ENCODE data around the gene TRAPPC5.
A peak's percentile ranks its signal among the peaks of the same experiment; 100 is the strongest.

The TRAPPC5 gene

DNA sequence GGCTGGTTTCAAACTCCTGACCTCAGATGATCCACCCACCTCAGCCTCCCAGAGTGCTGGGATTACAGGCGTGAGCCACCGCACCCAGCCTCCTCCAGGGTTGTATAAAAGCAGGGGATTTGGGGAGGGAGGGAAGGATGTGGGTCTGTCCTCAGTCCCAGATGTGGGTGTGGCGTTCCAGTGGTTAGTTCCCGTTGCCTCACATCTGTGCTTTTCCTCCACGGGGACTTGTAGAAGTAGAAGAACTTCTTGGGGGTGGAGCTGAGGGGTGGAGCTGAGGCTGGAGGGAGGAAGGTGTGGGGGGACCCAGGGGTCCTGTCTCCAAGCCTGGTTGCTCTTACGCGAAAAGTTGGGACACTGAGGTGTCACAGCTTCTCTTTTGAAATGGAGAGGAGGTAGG is 4.3 kb upstream of the TRAPPC5 start:
- no peak for DNase-seq (ENCODE audit: low read depth)

DNA sequence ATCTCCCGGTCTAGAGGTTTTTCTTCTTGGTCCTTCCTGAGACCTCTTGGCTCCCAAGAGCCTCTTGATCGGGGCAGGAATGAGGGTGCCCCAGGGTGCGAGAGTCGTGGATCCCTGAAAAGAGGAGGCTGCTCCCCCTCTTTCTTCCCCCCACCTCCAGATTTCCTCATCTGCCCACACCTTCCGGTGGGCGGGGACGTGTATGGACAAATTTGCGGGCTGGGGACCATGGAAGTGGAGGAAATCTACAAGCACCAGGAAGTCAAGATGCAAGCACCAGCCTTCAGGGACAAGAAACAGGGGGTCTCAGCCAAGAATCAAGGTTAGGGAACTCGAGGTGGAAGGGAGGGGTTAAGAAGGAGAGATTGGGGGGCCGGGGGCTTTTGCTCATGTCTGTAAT is 3.8 kb upstream of the TRAPPC5 start, which contains the start of gene MCEMP1:
TSS of gene MCEMP1 (plus strand) at position 237 of the 400 bp plus-strand sequence. CDS start at position 268, 31 bp downstream.
- DNase-seq (ENCODE audit: low read depth): no peak

DNA sequence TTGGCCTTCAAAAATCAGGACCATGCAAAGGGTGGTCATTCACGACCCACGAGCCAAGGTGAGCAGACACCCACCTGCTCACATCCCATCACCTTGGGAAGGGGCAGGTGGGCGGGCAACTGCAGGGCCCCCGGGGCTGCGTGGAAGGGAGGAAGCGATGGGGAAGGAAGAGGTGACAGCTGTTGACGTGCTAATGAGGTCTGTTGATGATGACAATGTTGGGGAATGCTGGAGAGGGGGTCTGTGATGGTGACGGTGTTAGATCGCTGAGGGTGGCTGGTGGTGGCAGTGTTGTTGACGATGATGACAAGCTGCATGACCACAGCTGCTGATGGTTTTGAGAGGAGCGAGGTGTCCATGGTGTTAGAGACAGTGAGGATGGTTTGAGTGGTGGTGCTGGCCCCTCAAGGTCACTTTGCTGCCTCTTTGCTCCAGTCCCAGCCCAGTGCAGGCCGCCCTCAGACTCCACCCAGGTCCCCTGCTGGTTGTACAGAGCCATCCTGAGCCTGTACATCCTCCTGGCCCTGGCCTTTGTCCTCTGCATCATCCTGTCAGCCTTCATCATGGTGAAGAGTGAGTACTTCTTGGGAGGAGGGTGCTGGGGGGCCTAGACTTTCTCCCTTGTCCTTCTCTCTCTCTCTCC is 2.8 kb upstream of the TRAPPC5 start:
- no peak for DNase-seq (ENCODE audit: low read depth)

DNA sequence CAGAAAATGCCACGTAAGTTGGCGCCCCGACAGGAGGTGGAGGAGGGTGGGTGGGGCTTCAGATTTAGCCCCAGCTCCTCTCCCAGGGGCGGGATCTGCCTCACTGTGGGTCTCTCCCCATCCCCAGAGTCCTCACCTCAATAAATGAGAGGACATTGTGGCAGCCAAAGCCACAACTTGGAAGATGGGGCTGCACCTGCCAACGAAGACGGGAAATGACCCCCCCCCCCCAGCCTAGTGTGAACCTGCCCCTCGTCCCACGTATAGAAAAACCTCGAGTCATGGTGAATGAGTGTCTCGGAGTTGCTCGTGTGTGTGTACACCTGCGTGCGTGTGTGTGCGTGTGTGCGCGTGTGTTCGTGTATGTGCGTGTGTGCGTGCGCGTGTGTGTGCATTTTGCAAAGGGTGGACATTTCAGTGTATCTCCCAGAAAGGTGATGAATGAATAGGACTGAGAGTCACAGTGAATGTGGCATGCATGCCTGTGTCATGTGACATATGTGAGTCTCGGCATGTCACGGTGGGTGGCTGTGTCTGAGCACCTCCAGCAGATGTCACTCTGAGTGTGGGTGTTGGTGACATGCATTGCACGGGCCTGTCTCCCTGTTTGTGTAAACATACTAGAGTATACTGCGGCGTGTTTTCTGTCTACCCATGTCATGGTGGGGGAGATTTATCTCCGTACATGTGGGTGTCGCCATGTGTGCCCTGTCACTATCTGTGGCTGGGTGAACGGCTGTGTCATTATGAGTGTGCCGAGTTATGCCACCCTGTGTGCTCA is 1.5 kb upstream of the TRAPPC5 start:
- peak; percentile 61 for DNase-seq (ENCODE audit: low read depth)

DNA sequence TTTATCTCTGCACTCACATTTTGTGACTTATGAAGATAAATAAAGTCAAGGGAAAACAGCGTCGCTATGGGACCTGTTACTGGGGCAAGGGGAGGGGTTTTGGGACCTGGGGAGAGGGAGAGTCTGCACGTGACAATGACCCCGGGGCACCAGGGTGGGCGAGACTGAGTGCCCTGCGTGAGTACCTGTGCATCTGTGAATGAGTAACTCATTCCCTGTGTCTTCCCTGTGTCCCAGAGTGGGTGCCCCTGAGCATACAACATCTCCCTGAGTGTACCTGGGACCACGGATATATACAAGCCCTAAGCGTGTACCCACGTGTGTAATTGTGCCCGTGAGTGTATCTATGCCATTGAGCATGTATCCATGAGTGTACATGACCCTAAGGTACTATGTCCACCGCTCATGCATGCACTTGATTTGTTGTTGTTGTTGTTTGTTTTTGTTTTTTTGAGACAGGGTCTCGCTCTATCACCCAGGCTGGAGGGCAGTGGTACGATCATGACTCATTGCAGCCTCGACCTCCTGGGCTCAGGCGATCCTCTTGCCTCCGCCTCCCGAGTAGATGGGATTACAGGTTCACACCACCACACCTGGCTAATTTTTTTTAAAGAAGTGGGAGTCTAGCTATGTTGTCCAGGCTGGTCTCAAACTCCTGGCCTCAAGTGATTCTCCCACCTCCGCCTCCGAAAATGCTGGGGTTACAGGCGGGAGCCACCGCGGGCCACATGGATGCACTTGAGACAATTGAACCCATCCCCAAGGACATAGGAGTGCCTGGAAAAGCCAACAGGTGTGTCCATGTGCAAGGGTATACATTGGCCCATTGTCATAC is 645 bp upstream of the TRAPPC5 start:
- no peak for DNase-seq (ENCODE audit: low read depth)

DNA sequence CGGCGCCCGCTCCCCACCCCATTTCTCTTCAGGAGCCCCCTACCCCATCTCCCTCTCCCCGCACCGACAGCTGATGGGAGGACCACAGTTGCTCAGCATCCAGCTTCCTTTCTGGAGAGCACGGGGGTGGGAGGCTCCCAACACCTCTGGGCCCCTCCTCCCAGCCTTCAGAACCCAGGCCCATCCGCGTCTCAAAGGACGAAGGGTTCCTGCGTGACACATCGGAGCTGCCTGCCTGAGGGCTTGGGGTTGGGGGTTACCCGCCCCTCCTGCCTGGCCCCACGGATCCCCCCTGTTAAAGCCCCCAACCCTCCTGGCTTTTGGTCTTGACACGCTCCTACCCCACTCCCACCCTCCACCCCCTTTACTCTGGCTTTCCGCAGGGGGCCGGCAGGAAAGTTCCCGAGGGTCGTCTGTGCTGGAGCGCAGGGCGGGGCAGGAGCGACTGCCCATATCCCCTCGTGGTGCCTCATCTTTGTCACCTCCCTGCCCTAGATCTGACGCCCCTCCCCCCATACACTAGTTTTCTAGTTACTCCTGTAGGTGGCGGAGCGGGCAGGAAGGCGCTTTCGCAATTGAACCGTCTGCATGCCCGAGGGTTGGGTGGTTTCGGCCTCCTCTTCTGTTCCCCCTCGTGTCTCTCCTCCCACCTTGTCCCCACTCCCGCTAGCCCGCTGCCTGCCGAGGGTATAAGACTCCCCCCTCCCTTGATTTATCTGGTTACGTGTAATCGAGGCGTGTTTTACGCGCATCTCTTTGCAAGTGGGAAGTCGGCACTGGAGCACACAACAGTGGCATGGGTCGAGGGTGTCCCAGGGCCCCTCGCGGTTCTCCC is 924 bp downstream of the TRAPPC5 start:
- DNase-seq (ENCODE audit: low read depth): peak; percentile 63

DNA sequence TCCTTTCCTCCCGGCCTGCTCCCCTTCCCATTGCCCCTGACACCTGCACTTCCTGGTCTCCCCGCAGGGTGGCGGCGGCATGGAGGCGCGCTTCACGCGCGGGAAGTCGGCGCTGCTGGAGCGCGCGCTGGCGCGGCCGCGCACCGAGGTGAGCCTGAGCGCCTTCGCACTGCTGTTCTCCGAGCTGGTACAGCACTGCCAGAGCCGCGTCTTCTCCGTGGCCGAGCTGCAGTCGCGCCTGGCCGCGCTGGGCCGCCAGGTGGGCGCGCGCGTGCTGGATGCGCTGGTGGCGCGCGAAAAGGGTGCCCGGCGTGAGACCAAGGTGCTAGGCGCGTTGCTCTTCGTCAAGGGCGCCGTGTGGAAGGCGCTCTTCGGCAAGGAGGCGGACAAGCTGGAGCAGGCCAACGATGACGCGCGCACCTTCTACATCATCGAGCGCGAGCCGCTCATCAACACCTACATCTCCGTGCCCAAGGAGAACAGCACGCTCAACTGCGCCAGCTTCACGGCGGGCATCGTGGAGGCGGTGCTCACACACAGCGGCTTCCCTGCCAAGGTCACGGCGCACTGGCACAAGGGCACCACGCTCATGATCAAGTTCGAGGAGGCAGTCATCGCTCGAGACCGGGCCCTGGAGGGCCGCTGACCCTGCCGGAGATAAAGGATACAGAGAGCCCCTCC is 1.7 kb downstream of the TRAPPC5 start:
- DNase-seq (ENCODE audit: low read depth): no peak

DNA sequence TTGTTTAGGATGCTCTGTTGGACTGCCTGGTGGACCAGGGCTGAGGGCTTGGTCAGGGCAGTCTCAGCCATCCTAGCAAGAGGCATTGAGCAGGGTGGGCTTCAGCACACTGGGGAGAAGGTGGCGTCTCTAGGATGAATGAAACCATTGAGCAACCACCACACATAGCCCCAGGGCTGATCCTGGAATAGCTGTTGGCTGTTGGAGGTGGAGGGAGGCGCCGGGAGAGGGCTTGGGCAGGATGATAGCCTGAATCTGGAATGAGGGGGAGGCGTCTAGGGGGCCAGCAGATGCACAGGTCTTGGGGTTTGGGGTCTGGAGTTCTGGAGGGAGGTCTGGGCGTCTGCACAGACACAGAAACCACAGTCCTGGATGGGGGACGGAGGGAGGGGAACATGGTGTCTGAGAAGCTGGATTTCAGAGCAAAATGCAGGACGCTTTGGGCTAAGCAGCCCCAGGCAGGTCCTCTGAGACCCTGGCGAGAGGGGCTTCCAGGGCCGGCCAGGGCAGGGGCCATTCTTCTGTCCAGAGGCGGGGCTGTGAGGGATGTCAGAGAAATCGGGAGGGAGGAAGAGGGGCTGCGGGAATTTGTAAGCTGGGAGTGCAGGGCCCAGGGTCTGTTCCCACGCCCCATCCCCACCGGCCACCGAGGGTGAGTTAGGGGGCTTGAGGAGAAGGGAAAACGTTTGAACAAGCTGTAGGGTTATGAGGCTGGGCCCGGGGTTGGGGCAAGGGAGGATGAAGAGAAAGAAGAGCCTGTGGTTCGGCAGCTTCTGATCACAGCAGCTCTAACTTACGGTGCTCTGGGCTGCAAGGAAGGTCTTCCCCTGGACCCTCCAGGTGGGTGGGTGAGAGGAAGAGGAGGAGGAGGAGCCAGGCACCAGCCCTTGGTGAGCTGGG is 5.2 kb downstream of the TRAPPC5 start:
- no peak for DNase-seq (ENCODE audit: low read depth)

DNA sequence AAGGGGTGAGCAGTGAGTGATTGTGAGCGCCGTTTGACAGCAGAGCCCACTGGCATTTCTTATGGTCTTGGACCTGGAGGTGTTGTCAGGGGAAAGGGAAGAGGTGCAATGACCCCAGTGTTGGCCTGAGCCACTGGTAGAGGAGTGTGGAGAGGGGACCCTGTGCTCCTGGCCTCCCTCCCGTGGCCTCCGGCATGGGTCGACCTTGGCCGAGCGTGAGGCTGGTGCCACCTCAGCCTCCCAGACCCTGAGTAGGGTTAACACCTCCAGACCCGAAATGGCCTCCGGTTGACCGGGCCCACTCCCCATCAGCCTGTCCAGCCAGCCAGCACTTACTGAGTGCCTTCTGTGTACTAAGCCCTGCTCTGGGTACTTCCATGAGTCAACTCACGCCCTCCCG is 6.5 kb downstream of the TRAPPC5 start:
- no peak for DNase-seq (ENCODE audit: low read depth)

DNA sequence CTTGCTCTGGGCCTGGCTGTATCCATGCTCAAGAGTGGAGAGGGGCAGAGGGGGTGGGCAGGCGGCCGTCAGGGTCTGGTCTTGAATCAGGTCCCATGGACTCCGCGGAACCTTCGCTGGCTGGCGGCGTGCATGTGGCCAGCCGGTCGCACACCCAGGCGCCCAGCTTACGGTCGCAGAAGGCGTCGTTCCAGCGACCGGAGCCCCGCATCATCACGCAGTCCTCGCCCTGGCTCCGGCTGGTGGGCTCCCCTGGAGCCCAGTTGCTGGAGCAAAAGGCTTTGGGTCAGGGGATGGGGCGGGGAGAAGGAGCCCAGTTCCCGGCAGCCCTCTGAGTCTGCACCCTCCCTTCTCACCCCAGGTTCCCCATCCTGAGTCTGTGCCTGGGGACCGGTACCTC is 8.5 kb downstream of the TRAPPC5 start:
- no peak for DNase-seq (ENCODE audit: low read depth)

DNA sequence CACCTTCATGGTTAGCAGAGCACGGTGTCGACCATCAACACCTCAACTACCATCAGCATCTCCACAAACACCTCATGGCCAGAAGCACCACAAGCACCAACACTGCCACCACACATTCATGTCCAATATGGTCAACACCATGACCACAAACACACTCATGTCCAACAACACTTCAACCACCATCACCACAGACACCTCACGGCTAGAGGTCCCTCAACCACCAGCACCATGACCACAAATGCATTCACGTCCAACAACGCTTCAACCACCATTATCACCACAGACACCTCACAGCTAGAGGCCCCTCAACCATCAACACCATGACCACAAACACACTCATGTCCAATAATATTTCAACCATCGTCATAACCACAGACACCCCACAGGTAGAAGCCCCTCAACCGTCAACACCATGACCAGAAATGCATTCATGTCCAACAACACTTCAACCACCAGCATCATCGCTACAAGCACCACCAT is 10.2 kb downstream of the TRAPPC5 start:
- DNase-seq (ENCODE audit: low read depth): no peak

DNA sequence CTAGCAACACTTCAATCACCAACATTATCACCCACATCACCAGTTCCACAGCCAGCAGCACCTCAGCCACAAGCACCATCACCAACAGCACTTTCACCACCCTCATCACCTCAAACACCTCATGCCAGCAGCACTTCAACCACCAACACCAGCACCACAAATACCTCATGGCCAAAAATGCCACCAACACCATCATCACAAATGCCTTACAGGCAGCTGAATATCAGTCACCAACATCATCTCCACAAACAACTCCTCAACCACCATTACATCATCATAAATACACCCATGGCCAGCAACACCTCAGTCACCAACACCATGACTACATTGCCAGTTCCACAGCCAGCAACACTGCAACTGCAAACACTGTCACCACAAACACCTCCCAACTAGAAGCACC is 10.9 kb downstream of the TRAPPC5 start:
- DNase-seq (ENCODE audit: low read depth): no peak

DNA sequence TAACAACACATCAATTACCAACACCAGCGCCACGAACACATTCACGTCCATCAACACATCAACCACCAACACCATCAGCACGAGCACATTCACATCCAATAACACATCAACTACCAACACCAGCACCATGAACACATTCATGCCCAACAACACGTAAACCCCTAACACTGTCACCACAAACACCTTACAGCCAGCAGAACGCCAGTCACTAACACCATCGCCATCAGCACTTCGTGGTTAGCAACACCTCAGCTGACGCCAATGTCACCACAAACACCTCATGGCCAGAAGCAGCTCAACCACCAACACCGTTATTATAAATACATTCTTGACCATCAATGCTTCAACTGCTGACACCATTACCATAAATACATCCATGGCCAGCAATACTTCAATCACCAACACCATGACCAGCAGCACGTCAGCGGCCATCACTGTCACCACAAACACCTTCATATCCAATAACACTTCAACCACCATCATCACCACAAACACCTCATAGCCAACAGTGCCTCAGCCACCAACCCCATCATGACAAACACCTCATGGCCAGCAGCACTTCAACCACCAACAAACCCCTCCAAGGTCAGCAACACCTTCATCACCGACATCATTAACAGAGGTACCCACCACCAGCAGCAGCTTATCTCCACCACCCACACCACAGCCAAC is 11.9 kb downstream of the TRAPPC5 start:
- no peak for DNase-seq (ENCODE audit: low read depth)

DNA sequence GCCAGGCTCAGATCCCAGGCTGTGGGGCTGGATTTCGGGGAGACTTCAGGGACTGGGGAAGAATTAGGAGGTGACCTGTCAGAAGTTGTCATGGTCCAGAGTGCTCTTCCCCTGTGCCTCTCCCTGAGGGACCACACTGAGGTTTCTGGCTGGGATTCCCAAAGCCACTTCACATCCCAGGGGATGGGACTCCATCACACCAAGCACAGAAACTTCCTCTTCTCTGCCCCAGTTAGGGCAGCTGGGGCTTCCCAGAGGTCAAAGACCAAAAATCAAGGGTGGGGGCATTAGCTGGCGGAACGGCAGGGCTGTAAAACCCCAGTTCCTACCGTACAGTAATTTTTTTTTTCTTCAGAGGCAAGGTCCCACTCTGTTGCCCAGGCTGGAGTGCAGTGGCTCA is 13.9 kb downstream of the TRAPPC5 start:
- no peak for DNase-seq (ENCODE audit: low read depth)

DNA sequence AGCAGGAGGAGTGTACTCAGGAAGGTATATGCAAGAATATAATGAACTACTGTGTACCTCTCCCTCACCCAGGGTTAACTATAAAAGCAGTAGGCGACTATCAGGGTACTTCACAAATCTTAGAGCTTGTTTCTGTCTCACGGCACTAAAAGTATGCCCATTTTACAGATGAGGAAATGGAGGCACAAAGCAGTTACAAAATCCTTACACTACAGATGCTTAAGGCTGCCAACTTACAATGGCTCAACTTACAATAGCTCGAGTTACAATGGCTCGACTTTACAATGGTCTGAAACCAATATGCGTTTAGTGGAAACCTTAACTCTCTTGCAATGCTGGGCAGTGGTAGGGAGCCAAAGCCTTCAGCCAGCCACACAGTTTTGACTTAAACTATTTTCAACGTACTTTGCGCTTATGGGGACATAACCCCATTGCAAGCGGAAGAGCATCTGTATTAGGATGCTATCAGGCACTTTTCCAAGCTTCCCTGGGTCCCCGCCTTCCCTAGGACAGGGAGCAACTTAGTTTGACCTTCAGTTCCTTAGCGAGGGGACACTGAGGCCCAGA is 17.2 kb downstream of the TRAPPC5 start:
- no peak for DNase-seq (ENCODE audit: low read depth)

DNA sequence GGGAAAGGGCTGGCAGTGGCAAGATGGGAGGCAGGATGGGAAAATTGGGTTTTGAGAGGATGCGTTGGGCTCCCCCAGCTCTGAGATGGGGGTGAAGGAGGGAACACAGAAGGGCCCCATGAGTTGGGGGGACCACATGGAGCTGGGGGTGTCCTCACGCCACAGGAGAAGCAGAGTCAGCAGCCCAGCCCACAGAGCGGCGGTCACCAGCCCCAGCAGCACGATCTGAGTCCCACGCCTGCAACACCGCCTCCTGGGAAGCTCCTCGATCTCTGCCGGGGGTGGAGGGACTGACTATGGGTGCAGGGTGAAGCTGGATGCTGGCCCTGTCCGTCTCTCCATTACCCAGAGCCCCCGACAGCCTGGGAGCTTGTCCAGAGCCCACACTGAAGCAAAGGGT is 17.9 kb downstream of the TRAPPC5 start:
- DNase-seq (ENCODE audit: low read depth): no peak

DNA sequence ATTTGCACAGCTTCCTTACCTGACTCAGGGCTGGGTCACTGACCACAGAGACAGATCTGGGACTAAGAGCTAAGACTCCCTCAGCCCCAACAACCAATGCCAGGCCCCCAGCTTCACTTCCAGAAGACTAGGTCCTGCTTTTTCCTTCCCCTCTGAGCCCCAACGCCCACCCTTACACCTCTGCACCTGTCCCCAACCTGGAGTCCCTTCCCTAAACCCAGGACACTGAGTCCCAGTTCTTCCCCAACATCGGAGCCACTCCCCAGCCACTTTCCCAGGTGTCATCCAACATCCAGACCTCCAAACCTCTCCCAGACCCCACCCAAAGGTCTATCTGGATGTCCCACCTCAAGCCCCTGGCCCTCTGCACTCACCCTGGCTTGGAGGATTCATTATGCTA is 18.4 kb downstream of the TRAPPC5 start:
- DNase-seq (ENCODE audit: low read depth): no peak

DNA sequence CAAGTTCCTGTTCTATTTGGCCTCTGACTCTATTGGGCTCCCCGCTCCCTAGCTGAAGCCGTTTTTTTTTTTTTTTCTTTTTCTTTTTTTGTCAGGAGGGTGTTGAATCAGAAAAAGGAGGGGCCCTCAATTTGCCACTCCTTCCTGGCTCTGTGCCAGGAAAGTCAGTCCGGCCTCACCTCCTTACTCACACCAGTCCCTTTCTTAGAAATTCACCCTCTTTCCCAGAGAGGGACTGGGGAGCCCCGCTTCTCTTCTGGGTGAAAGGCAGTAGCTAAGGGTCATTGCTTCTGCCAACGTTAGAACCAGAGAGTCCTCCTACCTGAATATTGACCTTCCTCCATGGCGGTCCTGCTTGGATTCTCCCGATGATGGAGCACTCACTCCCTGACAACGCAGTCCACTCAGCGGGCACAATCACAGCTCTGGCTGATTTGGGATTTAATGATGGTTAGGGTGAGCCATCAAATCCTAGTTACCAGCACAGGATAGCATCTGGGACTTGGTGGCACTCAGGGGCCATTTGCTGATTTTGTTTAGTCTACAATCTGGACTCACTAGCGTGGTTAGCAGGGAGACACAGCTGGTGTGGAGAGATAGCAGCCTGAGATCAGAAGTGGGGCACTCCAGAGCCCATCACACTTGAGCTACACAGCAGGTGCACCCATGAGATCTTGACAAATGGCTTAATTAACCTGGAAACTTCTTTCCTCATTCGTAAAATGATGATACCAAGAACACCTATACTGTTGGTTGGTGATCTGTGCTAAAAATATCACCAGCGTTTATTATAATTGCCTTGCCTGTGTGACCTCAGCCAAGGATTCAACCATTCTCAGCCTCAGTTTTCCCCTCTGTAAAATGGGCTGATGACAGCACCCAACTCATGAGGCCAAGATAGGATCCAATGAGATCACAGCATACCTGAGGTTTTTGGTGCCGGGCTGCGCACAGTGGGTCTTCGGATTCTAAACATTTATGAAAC is 19.1 kb downstream of the TRAPPC5 start:
- no peak for DNase-seq (ENCODE audit: low read depth)
